SW 1271 (cell line): ENCODE data around the gene RCAN2.

Experiments
- DNase-seq, 2 experiments: peaks; one replicate each; lab custom pipeline; 2025; lab: John Stamatoyannopoulos, UW

Gene RCAN2

DNA sequence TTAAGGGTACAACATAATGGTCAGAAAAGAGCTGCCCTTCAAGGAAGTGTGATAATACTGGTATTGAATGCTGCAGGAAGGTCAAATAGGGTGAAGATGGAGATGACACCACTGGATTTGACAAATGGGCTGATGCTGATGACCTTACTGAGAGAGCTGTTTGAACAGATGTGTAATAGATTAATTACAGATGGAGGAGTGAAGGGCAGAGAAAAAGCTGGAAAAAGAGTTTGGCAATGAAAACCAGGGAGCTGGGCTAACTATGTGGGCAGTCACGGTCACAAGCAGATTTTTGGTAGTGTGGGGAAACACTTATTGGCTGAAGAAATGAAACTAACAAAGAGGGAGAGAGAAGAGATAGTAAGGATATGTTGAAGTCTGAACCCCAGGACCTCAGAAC lies 236.9 kb downstream of the RCAN2 start:
- DNase-seq, result no peak

DNA sequence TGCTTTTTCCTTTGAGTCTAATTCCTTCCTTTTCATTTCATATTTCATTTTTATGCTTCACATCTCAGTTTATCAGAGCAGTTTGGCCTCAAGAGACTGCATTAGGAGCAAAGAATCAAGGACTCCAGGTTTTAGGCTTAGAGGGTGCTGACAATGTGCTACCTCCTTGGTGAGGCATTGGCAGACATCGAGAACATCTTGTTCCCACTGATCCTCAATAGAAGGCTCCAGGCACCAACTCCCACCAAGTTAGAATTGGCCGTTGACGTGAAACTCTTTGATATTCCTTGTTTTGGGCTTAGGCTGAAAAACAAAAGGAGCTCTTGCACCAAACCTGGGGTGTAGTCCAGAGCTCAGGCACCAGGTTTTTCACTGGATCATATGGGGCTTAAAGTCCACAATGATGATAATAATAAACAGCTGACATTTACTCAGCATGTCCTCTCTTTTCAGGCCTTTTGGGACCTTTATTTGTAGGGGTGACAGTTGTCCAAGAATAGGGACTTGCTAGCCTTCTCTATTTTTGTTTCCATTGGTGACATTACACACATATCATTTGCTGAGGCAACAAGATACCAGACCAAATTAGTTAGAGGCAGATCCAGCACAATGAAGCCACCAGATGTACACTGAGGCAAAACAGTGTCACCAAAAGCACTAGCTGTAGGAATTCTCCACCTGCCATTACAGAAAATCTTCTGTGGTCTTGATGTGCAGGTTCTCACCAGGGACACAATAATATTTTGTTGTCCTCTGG lies 239.5 kb downstream of the RCAN2 start:
- no peak for DNase-seq

DNA sequence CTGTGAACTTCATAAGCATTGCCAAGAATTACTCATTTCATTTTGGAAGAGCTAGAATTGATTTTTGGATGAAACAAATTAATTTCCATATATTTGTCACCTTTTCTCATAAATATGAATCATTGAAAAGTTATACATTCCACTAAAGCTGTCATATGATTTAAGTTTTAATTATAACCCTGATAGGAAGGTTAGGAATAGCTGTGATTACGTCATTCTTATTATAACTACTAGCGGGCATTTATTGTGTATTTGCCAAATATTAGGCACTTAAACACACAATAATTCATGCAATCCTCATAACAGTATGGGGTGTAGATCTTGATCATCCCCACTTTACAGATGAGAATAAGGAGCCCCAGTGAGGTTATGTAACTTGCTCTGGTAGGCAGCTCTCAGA lies 243.1 kb downstream of the RCAN2 start:
- no peak for DNase-seq

DNA sequence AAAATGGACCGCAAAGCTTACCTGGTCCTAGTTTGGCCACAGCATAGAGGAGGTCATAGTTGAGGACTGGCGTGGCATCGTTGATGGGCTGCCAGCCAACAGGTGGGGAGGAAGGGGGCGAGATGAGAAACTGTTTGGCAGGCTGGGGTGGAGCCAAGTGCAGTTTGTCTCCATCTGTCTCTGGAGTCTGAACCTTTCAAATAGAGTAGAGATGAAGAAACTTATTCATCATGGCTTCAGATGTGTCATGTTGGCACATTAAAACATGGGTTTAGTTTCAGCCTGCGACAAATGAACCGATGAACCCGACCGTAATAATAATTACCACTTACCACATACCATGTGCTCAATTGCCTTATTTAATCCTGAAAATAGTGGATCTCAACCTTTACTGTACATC lies 244.5 kb downstream of the RCAN2 start:
- no peak for DNase-seq

DNA sequence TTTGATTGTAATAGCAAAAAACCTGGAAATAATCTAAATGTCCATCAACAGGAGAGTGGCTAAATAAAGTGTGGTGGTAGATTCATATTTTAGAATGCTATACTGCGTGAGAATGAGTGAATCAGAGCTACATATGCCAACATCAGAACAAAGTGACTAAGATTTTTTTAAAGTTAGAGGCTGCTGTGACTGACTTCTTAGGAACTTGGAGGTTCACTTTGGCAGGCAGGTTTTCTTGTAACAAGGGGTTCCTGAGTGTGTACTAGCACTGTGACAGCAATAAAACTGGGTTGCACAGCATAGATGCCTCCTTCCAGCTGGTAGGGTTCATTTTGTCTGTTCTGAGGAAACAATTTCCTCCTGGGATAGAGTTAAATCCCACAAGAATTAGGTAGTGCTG lies 245.2 kb downstream of the RCAN2 start:
- DNase-seq, result no peak

DNA sequence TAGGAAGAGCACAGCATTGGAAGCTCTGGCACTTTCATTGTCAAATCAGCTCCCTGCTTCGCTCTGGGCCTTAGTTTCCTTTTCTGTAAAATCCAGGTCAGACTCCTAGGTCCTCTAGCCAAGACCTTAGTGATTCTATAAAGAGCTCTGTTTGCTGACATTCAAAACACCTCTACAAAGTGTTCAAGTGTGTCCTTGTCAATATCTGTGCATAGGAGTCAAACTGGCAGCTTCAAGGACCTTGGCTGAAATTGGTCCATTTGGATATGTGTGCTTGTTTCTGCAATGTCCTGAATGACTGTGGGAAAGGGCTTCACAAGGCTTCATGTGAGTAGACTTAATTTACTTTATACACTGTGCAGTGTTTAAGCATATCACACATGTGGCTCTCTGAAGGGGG lies 246.6 kb downstream of the RCAN2 start:
- DNase-seq, result no peak

DNA sequence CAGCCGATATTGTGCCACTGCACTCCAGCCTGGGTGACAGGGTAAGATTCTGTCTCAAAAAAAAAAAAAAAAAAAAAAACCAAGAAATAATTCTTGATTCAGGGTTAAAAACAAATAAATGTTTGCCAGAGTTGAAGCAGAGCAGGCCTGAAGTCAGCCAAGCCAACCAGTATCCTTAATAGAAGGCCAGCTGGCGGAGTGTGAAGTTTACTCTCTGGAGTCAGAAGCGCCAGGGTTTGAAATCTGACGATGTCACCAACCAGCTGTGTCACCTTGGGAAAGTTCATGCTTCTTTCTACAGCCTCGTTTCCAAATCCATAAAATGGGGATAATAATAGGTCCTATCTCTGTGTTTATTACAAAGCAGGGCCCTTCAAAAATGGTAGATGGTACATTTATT lies 247.5 kb downstream of the RCAN2 start:
- no peak for DNase-seq

DNA sequence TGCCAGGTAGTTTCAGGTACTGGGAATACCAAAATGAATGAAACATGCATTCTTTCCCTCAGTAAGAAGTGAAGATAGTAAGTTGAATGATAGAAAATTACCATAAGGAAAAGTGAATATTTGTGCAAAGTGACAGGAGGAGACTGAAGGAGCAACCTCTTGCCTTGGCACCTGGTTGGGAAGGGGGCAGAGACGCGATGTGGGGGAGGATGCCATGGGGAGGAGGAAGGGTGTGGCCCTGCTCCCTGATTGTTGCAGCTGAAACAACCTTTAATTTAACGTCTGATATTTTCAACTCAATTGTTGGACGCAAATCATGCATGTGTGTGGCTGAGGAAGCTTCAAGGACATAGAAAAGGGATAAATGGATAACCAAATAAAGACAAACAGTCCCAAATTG lies 248.3 kb downstream of the RCAN2 start:
- DNase-seq, result no peak

DNA sequence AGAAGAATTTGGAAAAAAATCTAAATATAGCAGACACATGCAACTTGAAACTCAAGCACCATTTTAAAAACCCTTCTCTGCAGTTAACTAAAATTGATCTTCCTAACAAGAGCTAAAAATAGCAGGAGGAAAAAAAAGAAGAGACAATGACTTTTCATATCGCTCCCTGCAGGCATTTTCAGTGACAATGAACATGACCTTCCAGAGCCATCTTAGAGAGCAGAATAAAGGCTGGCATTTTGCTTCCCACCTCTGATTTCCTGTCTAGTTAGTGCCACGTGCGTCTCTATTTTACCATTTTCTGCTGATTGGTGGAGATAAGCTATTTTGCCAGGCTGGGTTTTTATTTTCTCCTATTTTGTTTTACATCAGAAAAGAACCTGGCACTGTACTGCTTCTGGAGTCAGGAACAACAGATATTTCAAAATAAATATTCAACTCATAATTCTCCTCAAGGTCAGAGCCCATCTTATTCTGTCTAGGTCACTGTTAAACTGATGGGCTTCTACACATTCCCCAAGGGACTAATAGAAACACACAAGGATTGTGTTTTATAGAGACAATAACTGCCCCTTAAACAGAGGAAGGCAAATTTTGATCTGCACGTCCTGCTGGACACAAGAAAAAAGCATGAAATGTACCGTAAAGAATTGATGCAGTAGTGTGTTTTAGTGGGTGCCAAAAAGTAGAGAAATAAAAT lies 250.2 kb downstream of the RCAN2 start:
- no peak for DNase-seq

DNA sequence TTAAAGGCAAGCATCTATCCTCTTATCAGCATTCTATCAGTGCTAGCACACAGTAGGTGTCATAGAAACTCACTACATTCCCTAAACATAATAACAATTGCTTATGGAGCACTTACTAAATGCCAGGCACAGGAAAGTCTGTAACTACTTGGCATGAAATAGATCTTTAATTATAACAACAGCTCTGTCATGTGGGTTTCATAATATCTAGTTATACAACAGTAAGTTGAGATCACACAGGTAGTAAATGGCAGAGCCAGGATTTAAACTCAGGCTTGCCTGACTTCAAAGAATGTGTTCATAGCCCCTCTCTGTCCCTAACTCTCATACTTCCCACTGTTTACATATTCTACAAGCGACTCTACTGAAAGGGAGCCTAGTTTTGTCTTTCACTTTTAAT lies 254.5 kb downstream of the RCAN2 start:
- DNase-seq, result no peak

DNA sequence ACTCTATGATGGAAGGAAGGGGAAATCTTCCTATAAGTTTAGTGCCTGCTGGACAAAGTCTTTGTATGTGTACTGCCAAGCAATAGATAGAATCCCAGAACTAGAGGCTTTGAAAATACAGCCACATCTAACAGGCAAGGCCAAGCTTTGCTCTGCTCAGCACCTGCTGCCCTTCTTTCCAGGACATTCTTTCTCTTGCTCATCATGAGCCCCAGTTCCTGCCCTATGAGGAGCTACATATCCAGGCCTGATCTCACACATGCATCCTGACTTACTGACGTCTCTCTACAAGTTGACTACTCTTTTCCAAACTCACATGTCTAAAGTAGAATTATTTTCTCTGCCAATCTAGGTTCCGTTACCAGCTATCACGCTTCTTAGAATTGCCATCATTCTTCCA lies 256.0 kb downstream of the RCAN2 start:
- DNase-seq, result no peak

DNA sequence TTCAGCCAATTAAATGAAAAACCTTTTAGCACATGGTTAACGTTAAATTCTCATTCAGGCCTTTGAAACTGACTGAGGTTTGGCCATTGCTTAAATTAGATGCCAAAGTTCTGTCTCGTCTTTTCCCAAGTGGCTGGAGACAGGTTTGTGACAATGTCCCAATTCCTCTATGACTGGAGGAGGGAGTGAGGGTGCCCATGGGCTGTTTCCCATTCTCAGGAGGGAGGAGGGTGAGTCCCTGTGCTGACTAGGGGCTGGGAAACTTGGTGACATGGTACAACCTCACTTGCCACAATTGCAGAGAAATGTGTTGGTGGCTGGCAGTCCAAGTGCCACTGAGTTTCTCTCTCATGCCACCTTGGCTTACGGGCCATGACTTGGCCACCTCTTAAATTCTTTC lies 256.5 kb downstream of the RCAN2 start:
- no peak for DNase-seq

DNA sequence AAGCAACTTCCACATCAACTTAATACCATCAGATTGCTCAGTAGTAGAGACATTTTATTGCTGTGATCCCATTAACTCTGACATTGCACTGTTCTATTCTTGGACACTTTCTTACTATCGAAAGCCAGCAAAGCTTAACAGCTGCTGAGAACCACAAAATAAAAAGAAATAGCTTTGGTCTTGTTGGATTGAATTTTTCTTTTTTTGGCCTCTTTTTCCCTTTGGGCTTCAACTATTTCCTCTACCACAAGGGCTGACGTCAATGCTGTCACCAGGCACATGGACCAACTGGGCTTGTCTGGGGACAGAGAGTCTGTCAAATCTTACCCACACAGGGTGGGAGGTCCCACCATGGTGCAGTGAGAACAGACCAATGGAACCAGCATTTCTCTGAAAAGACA lies 257.1 kb downstream of the RCAN2 start:
- no peak for DNase-seq

DNA sequence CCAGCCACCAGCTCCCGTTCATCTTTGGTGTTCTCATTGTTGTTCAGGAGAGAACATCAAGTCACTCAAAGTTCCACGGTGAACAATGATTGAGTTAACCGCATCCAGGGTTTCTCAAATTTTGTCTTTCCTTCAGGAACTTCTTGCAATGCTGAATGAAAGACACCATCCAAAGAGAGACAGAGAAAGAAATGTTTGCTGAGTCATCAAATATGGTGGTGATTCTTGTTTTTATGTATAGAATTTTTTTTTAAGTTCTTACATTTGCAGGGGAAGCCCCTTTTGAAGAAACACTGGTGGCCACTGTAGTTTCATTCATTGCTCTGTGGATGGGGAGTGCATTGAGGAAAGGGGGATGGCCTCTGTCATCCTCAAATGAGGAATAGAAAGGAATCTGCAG lies 258.1 kb downstream of the RCAN2 start:
- DNase-seq, result no peak

DNA sequence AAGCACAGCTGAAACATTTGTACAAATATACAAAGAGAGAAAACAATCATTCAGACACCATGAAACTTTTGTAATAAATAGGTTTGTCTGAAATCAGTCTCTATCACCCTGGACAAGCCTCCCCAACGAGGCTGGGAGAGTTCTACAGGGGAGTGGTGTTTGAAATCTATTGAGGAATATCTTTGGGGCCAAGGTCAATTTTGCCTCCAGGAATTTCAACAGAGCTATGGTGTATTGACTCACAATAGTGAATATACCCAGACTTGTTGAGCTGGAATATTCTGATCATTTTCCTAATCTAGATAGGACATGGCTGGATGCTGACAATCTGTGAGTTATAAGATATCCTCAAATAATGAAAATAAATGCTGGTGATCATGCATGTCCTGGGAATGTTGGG lies 269.0 kb downstream of the RCAN2 start:
- no peak for DNase-seq

DNA sequence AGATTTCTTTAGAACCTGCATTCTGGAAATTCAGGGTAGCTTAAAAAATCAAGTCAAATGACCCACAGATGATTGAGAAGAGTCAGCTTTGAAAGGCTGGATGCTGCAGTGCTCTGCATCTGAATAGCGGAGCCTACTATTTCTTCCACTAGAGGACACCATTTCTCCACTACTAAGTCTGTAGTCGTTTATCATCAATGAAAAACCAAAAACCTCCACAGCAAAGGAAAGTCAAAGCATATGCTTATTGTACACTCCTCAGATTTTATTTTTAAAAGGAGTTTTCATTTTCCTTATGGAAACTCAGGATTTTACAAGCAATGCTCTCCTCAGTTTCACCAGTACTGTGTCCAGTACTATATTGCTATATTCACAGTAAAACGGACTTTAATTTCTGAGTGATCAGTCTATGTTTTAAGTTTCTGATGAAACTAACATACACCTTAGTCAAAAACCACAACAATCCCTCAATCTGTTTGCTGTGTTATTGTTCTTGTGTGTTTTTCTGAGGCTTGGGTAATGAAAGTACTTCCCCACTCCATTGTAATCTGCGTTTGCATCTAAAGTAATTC lies 269.9 kb downstream of the RCAN2 start:
- peak in 1 of 2 experiments; percentile 30 for DNase-seq

DNA sequence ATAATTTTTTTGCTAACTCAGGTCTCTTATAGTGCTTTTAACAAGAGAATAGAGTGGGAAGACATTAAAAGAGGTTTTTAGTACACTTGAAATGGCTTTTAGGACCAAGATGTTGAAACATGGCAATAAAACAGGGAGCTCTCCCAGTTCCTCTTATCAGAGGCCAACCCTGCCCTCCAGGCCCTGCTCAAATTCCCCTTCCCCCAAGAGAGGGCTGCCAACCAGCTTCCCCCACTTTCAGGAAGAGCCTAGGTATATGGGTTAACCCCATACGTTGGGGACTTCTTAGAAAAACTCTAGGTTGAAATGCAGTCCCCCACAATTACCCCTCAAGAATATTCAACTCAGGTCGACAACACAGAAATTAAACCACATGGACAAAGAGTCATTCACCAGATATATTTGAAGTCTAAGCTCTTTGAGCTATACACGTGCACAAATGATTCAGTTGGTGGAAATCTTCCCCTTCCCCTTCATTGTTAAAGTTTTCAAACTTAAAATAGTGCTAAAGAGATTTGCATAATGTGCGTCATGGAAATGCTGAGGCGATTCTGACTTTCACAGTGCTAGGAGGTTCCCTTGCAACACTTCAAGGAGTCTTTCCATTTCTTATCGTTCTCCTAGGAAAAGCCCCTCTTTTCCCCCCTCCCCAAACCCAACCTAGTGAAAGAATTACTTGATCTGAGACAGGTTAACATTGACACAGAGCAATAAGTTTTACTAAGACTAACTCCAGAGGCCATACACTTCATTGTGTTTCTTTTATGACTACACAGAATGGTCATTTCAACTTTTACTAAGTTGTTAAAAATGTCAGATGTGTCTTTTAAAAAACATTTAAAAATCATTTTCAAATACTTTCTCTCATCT lies 270.7 kb downstream of the RCAN2 start:
- no peak for DNase-seq

DNA sequence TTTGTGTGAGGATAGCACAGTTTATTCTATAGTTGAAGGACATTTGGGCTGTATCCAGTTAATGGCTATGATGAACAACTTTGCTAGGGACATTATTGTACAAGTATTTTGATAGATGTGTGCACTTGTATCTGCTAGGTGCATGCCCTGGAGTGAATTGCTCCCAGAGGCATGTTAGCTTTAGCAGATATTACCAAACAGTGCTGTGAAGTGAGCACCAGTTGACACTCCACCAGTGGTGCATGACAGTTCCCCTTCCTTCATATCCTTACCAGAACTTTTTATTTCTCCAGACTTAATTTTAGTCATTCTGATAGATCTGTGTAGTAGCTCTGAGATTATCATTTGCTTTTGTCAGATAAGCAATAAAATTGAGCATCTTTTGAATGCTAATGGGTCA lies 271.6 kb downstream of the RCAN2 start:
- no peak for DNase-seq

DNA sequence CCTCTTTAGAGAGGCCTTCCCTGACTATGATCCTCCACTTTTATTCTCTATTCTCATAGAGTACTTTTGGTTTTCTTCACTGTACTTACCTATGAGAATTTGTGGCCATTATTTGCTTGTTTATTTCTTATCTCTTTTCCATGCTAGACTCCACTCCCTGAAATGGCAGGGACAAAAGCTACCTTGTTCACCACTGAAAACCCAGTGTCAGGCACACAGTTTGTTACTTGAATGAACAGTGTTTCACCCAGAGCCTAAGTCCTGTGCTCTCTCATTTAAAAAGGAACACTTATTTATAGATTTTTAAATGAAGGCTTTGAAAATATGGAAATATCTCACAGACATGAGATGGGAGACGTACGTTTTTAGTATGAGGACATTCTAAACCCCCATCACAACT lies 272.8 kb downstream of the RCAN2 start:
- DNase-seq, result no peak

DNA sequence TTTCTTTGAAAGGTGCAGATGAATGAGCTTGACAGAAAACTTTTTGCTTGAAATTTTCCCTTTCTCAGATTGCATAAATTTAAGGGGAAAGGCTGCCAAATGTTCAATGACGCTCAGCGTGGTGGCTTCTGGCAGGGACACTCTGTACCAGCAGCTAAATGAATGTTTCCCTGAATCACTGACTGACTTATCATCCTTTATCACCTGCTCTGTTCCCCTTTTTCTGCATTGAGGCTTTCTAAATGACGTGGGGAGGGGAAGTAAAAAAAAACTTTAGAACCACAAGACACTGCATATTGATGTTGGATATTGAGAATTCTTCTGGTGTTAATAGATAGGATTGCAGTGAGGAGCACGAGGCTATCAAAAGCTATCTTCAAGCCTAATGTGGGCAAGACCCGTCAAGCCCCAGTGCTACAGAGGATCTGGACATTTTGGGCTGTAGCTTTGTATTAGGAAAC lies 273.5 kb downstream of the RCAN2 start:
- no peak for DNase-seq

DNA sequence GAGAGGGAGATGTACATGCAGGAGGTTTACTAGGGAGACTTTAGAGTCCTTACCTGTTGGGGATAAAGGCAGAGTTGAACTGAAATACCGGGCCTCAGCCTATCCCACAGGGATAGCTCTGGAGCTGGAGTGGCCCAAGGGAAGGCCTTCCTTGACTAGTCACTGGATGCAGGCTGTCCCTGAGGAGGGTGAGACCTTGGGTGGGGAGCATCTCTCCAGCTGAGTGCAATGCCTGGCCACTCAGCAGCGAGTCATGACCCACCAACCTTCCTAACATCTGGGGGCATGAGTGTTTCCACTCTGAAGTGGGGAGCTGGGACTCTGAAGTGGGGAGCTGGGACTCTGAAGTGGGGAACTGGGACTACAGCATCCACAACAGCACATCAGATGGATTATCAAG lies 274.4 kb downstream of the RCAN2 start:
- no peak for DNase-seq

DNA sequence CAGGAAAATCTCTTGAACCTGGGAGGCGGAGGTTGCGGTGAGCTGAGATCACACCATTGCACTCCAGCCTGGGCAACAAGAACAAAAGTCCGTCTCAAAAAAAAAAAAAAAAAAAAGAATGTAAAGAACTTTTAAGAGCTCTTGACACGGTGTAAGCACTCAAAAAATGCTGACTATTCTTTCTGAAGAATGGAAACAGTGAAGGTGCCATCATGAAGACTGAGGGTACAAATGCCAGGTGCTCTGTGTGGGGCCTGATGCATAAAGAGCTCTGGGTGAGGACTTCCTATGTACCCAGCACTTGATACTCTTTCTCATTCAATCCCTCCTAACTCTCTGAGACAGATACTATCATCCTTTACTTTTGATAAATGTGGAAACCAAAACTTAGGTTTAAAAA lies 275.5 kb downstream of the RCAN2 start:
- no peak for DNase-seq
